Naive thymus-derived CD8-positive, alpha-beta T cell (primary cell): ENCODE data around the gene MAP4. TPM values are rescaled to one million over a fixed set of nuclear protein-coding genes. Genes with fewer than 3 reads are reported as not detected.

Source experiments
- ATAC-seq, 2 donors: fragments of 150-1000 bp; cut with Tn5 transposase in 1 of 2; sonication (Bioruptor Pico), chemical (Tn5 transposase) in 1 of 2; 1 replicate in 1 of 2; 2 replicates in 1 of 2; pipeline ENCODE4 v1.10.0; 2021; ENCODE audit warnings: mild to moderate bottlenecking in 2 of 2, moderate library complexity in 2 of 2
- POLR2A ChIA-PET: fragments of 350-600 bp; sonication (Branson Sonifier 250); formaldehyde crosslinking; loops from one replicate; lab custom pipeline; 2021; ENCODE audit warnings: antibody characterized with exemption; lab: Charles Lee
- DNase-seq, 10 donors: peaks; one replicate each; pipeline versions ENCODE4 v3.0.0 to v3.0.0-alpha.2; 2020 to 2022
- H3K27ac Mint-ChIP-seq, 10 donors: one replicate each; pipeline ENCODE4 v1.8.0; 2020 to 2022; ENCODE audit warnings: mild to moderate bottlenecking in 10 of 10, mixed read lengths in 10 of 10, moderate library complexity in 4 of 10, inconsistent platforms in 1 of 10
- H3K27me3 Mint-ChIP-seq, 5 donors: one replicate each; pipeline ENCODE4 v1.8.0; 2021 to 2022; ENCODE audit warnings: mixed read lengths in 5 of 5
- H3K36me3 Mint-ChIP-seq, 3 donors: one replicate each; pipeline ENCODE4 v1.8.0; 2020 to 2022; ENCODE audit warnings: mixed read lengths in 3 of 3, mild to moderate bottlenecking in 2 of 3, inconsistent platforms in 1 of 3
- H3K4me1 Mint-ChIP-seq, 4 donors: one replicate each; pipeline ENCODE4 v1.8.0; 2021 to 2022; ENCODE audit warnings: mixed read lengths in 4 of 4
- H3K4me3 Mint-ChIP-seq, 10 donors: one replicate each; pipeline ENCODE4 v1.8.0; 2020 to 2022; ENCODE audit warnings: mild to moderate bottlenecking in 10 of 10, mixed read lengths in 10 of 10, moderate library complexity in 6 of 10, inconsistent platforms in 1 of 10
- H3K9me3 Mint-ChIP-seq, 9 donors: one replicate each; pipeline ENCODE4 v1.8.0; 2020 to 2022; ENCODE audit warnings: mixed read lengths in 9 of 9, mild to moderate bottlenecking in 3 of 9, inconsistent platforms in 1 of 9, moderate library complexity in 1 of 9
- polyA plus RNA-seq, 3 donors: library from polyadenylated mRNA; unstranded; fragments of 300-500 nt; fragmentation: Illumina TruSeq; gene quantifications; one replicate each; pipeline ENCODE4 v1.2.3, GENCODE V29; 2021
- total RNA-seq, 8 experiments: library from RNA in 2 of 8; stranded (reverse) in 2 of 8; gene quantifications; one replicate each; pipeline ENCODE4 v1.2.3 and lab custom pipeline; 2021 to 2026

Gene MAP4
- total and polyA plus RNA-seq, 5 experiments from 2014 or later: 17.8 to 56.8 (median 29.5) TPM

DNA sequence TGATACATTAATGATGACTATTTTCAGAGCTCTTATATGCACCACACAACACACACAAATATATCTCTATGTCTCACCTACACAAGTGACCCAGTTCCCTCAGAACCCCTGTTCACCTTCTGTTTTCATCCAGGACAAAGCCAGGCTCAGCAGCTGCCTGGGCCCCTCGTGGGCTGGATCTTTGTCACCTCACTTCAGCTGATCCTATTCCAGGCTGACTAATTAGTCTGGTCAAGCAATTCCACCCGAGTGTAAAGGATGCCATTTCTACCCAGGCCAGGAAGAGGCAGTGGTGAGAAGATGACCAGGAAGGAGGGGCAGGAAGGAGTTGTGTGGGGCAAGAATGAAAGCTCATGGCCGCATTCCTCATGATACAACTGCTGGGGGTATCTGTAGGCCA lies 151.0 kb downstream of the MAP4 start:
- Mint-ChIP-seq H3K27ac (peak overlapping the region in 2 of 10 donors; percentile 48 to 74), H3K27me3 (no peaks in the 10 kb centered on the region), H3K36me3 (peaks cover 0 to 36% (median 17%) of the 10 kb centered on the region in 3 donors), H3K4me1 (no peaks in the 10 kb centered on the region), H3K9me3 (no peaks in the 10 kb centered on the region), H3K4me3 (no peak overlapping the region)
- no peak for ATAC-seq
- DNase-seq: no peak
- POLR2A ChIA-PET: interaction anchor here (0.6 kb wide), 1 partner anchor 26 kb away, joined by 6 read pairs; no protein-coding TSS in a partner anchor

DNA sequence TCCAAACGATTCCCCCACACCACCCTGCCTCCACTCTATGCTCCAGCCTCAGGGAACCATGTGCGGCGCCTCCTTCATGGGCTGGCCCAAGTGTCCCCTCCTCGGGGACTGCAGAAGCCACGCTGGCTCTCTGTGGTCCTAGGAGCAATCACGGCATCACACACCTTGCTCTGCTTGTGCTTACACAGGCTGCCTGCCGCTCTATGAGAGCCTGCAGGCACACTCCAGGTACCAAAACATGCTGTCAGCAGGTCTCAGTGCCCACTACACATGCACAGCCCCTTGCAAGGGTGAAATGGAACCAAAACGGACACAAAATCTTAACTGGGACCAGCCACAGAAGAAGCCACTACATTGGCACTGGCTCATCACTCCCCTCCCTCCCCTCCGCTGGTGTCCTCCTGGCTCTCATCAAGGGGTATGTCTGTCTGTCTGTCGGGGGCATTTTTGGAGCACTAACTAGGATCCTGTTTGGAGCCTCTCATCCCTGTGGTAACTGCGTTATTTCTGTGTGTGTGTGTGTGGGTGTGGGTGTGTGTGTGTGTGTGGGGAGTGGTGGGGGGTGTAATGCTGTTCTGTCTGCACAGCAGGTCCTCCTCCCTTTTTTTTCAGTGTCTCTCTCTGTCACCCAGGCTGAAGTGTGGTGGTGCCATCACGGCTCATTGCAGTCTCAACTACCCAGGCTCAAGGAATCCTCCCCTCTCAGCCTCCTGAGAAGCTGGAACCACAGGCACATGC lies 152.7 kb downstream of the MAP4 start:
- Mint-ChIP-seq H3K9me3 (no peaks in the 10 kb centered on the region), H3K27me3 (no peaks in the 10 kb centered on the region), H3K36me3 (peaks cover 0 to 20% (median 3%) of the 10 kb centered on the region in 3 donors), H3K27ac (peak overlapping the region in 2 of 10 donors; percentile 14 to 59), H3K4me3 (no peak overlapping the region), H3K4me1 (no peaks in the 10 kb centered on the region)
- ATAC-seq (no peak), DNase-seq (no peak)
- POLR2A ChIA-PET: no interaction called here

DNA sequence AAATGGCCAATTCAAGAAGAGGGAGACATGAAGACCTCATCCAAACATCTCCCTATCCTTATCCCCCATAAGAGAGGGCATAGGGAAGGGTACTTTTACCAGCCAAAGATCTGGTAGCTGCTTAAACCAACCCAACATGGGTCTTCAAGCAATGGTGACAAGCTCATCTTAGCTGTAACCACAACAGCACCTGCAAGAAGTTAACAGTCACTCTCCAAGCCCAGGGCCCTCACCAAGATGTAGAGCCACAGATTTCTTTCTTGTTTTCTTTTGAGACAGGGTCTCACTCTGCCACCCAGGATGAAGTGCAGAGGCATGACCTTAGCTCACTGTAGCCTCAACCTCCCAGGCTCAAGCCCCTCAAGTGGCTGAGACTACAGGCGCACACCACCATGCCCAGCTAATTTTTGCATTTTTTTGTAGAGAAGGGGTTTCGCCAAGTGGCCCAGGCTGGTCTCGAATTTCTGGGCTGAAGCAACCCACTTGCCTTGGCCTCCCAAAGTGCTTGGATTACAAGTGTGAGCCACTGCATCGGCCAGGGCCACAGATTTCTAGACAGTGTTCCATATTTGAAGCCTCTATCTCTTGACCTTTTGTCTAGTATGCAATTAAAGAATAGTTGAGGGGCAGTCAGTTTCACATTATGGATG lies 156.1 kb downstream of the MAP4 start:
- H3K4me1 Mint-ChIP-seq: no peaks in the 10 kb centered on the region
- peak overlapping the region in 4 of 10 donors; percentile 2 to 43 (median 22) for H3K27ac Mint-ChIP-seq
- no peak overlapping the region for H3K4me3 Mint-ChIP-seq
- ATAC-seq: no peak
- no peak for DNase-seq
- H3K9me3 Mint-ChIP-seq: no peaks in the 10 kb centered on the region
- peaks cover 0 to 5% (median 0%) of the 10 kb centered on the region in 3 donors for H3K36me3 Mint-ChIP-seq
- POLR2A ChIA-PET: no interaction called here
- H3K27me3 Mint-ChIP-seq: no peaks in the 10 kb centered on the region

DNA sequence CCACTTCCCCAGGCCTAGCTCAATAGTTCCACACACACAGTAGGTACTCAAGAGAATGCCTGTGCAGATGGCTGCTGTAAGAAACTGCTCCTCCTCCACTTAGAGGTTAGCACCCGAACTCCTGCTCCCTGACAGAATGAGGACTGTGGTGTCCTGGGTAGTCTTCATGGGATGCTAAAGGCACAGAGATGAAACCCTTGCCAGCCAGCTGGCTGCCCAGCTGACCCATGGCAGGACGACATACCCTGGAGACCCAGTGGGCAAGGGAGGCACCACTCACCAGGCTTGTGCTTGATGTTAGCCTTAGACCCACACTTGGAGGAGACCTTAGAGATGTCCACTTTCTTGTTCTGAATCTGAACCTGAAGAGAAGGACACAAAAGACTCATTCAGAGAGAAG lies 159.1 kb downstream of the MAP4 start:
- peak overlapping the region in 1 of 10 donors; percentile 11 for H3K27ac Mint-ChIP-seq
- DNase-seq: no peak
- H3K4me1 Mint-ChIP-seq: no peaks in the 10 kb centered on the region
- H3K4me3 Mint-ChIP-seq: no peak overlapping the region
- H3K27me3 Mint-ChIP-seq: no peaks in the 10 kb centered on the region
- peaks cover 0 to 7% (median 0%) of the 10 kb centered on the region in 3 donors for H3K36me3 Mint-ChIP-seq
- no peaks in the 10 kb centered on the region for H3K9me3 Mint-ChIP-seq
- POLR2A ChIA-PET: no interaction called here
- ATAC-seq: no peak

DNA sequence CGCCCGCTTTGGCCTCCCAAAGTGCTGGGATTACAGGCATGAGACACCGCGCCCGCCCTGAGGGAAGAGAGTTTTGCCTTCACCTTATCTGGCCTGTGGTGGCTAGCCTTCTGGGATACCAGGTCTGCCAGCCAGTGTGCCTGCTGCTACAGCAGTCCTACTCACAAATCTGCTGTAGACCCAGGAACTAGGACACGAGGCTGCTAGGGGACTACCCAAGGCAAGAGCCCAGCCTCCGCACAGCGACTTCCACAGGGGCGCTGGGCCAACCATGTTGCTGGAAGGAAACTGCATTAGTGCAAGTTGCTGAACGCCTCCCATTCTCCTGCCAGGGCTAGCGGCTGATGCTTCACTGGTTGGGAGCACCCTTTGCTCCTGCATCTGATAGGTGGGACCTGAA lies 159.5 kb downstream of the MAP4 start:
- H3K36me3 Mint-ChIP-seq: peaks cover 0 to 9% (median 0%) of the 10 kb centered on the region in 3 donors
- no peak for ATAC-seq
- no peaks in the 10 kb centered on the region for H3K27me3 Mint-ChIP-seq
- POLR2A ChIA-PET: no interaction called here
- no peaks in the 10 kb centered on the region for H3K4me1 Mint-ChIP-seq
- peak overlapping the region in 1 of 10 donors; percentile 11 for H3K27ac Mint-ChIP-seq
- H3K9me3 Mint-ChIP-seq: no peaks in the 10 kb centered on the region
- DNase-seq: no peak
- H3K4me3 Mint-ChIP-seq: no peak overlapping the region

DNA sequence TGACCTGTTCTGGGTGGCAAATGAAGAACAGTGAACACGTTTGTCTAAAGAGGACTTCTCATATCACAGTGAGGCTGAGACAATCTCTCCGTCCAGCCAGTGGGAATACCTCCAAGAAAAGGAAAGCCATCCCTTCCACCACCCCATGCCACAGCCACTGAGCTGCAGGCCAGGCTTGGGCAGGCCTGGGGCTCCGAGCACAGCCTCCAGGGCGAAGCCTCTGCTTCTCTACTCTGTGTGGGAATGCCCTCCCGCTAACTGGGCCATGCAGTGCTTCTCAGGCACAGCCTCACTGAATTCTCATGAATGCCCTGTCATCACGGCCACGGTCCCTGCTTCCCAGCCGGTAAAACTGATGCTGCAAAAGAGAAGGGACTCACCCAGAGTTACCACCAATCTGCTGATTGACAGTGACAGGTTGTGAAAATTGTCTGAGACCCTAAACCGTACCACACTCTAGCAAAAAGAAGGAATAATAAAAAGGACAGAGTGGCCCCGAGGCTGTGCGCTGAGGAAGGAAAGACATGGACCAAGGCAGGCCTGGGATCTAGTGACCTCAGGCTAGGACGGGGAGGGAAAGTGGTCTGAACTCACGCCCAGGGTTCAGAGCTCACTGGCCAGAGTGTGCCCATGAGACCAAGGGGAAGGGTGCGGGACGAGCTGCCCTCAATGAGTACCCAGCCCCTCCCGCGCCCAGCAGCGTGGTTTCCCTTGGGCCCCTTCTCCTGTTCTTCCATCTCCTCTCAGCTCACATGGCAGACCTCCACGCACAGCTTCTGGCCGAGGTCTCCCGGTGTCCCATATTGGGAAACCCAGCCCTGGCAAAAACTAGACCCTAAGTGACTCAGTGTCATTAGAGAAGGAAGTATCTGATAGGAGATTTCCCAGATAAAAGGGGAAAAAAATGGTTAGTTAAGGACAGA lies 160.5 kb downstream of the MAP4 start:
- Mint-ChIP-seq H3K27me3 (no peaks in the 10 kb centered on the region), H3K4me1 (no peaks in the 10 kb centered on the region), H3K36me3 (peaks cover 0 to 9% (median 0%) of the 10 kb centered on the region in 3 donors), H3K9me3 (no peaks in the 10 kb centered on the region), H3K4me3 (no peak overlapping the region), H3K27ac (peak overlapping the region in 2 of 10 donors; percentile 5 to 26)
- DNase-seq: no peak
- no peak for ATAC-seq
- POLR2A ChIA-PET: no interaction called here

DNA sequence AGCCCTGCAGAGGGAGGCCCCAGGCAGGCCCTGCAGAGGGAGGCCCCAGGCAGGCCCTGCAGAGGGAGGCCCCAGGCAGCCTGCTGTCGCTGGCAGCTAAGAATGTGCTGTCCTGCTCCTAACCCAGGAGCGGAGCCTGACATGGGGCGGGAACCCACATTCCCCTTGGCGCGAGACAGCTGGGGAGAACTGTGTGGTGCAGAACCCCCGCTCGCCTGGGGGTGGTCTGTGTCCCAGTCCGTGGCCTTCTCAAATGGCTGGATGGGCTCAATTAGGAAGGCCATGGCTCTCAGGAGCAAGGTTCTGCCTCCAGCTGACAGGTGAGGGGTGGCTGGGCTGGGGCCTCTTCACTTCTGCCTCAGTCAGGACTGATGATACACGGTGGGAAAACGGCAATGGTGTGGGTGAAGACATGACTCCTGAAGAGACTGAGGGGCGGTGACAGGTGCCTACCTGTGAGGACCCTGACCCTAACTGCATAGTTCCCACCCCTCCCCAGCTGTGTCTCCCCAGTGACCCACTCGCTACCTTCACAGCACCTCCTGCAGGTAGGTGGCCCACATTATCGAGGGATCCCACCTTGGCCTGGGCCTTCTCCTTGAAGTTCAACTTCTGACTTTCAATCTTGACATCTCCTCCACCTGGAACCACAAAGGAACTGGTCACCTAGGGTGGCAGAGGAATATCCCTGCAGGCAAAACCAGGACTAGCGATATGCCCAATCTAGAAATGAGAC lies 161.3 kb downstream of the MAP4 start:
- POLR2A ChIA-PET: no interaction called here
- H3K4me1 Mint-ChIP-seq: no peaks in the 10 kb centered on the region
- ATAC-seq: no peak
- no peaks in the 10 kb centered on the region for H3K27me3 Mint-ChIP-seq
- DNase-seq: no peak
- peak overlapping the region in 2 of 10 donors; percentile 28 to 43 for H3K27ac Mint-ChIP-seq
- H3K9me3 Mint-ChIP-seq: no peaks in the 10 kb centered on the region
- peaks cover 0 to 15% (median 0%) of the 10 kb centered on the region in 3 donors for H3K36me3 Mint-ChIP-seq
- H3K4me3 Mint-ChIP-seq: no peak overlapping the region

DNA sequence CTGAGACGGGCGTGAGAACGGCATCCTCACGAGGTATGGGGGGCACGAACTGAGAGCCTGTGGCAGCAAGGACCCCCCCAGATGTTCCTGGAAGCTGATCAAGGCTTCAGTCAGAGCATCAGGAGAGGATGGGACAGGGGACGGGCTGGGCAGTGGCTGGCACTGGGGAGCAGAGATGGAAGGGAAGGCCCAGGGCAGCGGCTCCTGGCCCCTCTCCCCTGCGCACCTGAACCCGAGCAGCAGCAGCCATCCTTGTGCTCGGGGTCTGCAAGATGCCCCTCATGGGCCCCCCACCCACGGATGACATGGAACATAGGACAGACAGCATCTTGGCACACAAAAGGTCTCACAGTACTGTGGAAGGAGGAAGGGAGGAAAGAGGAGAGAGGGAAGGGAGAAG lies 161.9 kb downstream of the MAP4 start:
- ATAC-seq (no peak), DNase-seq (no peak)
- peaks cover 0 to 20% (median 0%) of the 10 kb centered on the region in 3 donors for H3K36me3 Mint-ChIP-seq
- H3K27me3 Mint-ChIP-seq: no peaks in the 10 kb centered on the region
- POLR2A ChIA-PET: no interaction called here
- H3K4me3 Mint-ChIP-seq: peak overlapping the region in 1 of 10 donors; percentile 28
- peak overlapping the region in 3 of 10 donors; percentile 28 to 59 (median 46) for H3K27ac Mint-ChIP-seq
- no peaks in the 10 kb centered on the region for H3K4me1 Mint-ChIP-seq
- H3K9me3 Mint-ChIP-seq: no peaks in the 10 kb centered on the region

DNA sequence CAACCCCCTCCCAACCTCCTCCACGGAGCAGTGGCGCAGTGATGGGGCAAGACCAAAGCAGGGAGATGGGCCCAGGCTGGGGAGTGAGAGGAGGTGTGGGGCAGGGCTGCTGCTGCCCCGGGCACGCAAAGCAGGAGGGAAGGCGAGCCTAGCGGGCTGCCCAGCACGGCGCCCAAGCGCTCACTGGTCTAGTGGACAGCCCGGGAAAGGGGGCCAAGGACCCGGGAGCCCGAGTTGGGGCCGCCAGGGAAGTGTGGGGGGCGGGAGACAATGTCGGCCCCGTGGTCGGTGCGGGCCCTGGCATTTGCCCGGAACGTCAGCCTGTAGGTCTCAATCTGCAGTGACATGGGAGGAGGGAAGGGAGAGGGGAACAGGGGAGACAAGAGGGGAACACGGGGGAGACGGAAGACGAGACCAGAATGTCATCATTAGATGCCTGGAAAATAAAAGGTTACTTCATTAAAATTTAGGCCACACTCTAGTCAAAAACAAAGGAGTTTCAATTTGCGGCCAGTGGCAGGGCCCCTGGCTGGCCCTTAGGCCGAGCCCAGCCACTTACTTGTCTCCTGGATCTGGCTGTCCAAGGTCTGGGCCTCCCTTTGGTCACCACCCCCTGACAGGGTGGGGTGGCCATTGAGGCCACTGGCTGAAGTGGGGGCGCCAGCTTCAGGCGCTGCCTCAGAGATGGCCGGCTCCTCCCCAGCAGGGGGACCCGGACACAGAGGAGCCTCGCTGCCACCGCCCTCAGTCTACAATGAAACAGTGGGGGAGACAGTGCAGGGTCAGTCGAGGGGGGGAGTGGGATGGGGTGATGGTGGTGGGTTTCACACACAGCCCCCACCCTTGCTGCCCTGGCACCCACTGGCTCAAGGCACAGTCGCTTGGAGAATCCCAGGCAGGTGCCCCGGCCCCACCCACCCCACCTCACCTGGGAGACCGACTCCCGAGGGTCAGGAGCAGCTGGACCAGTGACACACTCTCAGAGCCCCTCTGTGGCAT lies 163.3 kb downstream of the MAP4 start:
- DNase-seq: no peak
- H3K9me3 Mint-ChIP-seq: no peaks in the 10 kb centered on the region
- H3K27me3 Mint-ChIP-seq: no peaks in the 10 kb centered on the region
- peaks cover 0 to 28% (median 0%) of the 10 kb centered on the region in 3 donors for H3K36me3 Mint-ChIP-seq
- ATAC-seq: no peak
- no peak overlapping the region for H3K4me3 Mint-ChIP-seq
- H3K27ac Mint-ChIP-seq: peak overlapping the region in 1 of 10 donors; percentile 15
- POLR2A ChIA-PET: no interaction called here
- no peaks in the 10 kb centered on the region for H3K4me1 Mint-ChIP-seq

DNA sequence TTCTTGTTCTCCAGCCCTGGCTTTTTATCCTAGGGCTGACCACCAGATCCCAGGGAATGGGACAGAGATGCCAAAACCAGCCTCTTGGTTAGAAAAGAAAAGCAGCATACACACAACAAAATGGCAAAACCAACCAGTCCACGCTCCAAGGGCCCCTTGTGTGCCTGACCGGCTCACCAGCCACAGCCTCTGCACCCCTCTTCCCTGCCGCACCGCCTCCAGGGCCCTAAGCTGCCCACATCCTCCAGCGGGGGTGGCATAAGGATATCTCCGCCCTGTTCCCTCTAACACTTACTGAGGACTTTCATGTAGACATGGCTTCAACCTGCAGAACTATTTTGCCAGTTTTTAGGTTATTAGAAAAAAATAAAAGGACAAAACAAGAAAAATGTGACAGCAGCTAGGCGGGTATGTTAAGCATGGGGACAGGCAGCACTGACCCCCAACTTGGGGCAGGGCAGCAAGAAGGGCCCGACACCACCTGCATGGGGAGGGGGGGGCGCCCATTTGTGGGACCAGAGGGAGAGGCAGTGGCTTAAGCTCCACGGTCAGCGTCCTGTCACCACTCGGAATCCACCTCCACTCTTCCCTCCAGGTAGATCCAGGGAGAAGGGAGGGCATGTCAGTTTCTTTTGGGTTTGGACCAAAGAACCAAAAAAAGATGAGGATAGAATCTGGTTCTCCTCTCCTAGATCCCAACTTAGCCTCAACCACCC lies 164.2 kb downstream of the MAP4 start:
- H3K27ac Mint-ChIP-seq: peak overlapping the region in 8 of 10 donors; percentile 11 to 71 (median 60)
- POLR2A ChIA-PET: no interaction called here
- ATAC-seq (no peak), DNase-seq (no peak)
- no peak overlapping the region for H3K4me3 Mint-ChIP-seq
- H3K27me3 Mint-ChIP-seq: no peaks in the 10 kb centered on the region
- no peaks in the 10 kb centered on the region for H3K9me3 Mint-ChIP-seq
- H3K4me1 Mint-ChIP-seq: no peaks in the 10 kb centered on the region
- H3K36me3 Mint-ChIP-seq: peaks cover 0 to 35% (median 0%) of the 10 kb centered on the region in 3 donors
